ACHN (cell line): ENCODE measurements around the gene CALML3.

Experiments
- DNase-seq: peaks from one replicate; pipeline ENCODE4 v3.0.0-alpha.2; 2015
- in situ Hi-C: cut with HindIII; loops from 2 replicates; pipeline ENCODE4 v1.10.0; 2017; ENCODE audit warnings: low sequenced_read_pairs, low pct_ligation_motif_present, low pct_unique_long_range_greater_than_20kb

Gene CALML3

GRCh38 chr10:5490032-5490431 is 34.7 kb upstream of the CALML3 start:
- no peak for DNase-seq
- in situ Hi-C loops, result no loop called here

- in situ Hi-C loops, result no loop called here
These were observed 33.9 kb upstream of the CALML3 start for GRCh38 chr10:5490698-5491464.

GRCh38 chr10:5491477-5491876 is 33.3 kb upstream of the CALML3 start:
- in situ Hi-C loops, result no loop called here
- no peak for DNase-seq

More at GRCh38 chr10:5490698-5491464, 33.9 kb upstream of the CALML3 start:
- DNase-seq, result no peak

GRCh38 chr10:5492322-5492855 is 32.4 kb upstream of the CALML3 start:
- in situ Hi-C loops, result no loop called here
- no peak for DNase-seq

- no peak for DNase-seq
- in situ Hi-C loops, result no loop called here
These were observed 31.7 kb upstream of the CALML3 start for GRCh38 chr10:5492929-5493576.

- in situ Hi-C loops, result no loop called here
These were observed 31.1 kb upstream of the CALML3 start for GRCh38 chr10:5493691-5494090.

GRCh38 chr10:5494611-5495010 is 30.1 kb upstream of the CALML3 start:
- in situ Hi-C loops, result no loop called here
- DNase-seq, result no peak

More at GRCh38 chr10:5493691-5494090, 31.1 kb upstream of the CALML3 start:
- DNase-seq, result no peak

- in situ Hi-C loops, result no loop called here
- no peak for DNase-seq
These were observed 28.2 kb upstream of the CALML3 start for GRCh38 chr10:5496261-5497250.

- in situ Hi-C loops, result no loop called here
- DNase-seq, result no peak
These were observed 27.5 kb upstream of the CALML3 start for GRCh38 chr10:5497289-5497688.

GRCh38 chr10:5497948-5498730 is 26.6 kb upstream of the CALML3 start:
- no peak for DNase-seq
- in situ Hi-C loops, result no loop called here

- DNase-seq, result no peak
- in situ Hi-C loops, result no loop called here
These were observed 25.8 kb upstream of the CALML3 start for GRCh38 chr10:5498791-5499492.

GRCh38 chr10:5499493-5500140 is 25.1 kb upstream of the CALML3 start, which contains the start of gene CALML5:
Gene CALML5, minus strand, starts transcription at chr10:5499570. Its CDS starts 132 bp downstream, at chr10:5499438.
- no peak for DNase-seq
- in situ Hi-C loops, result no loop called here

GRCh38 chr10:5500162-5500670 is 24.5 kb upstream of the CALML3 start:
- in situ Hi-C loops, result no loop called here
- DNase-seq, result no peak

- DNase-seq, result no peak
- in situ Hi-C loops, result no loop called here
These were observed 23.9 kb upstream of the CALML3 start for GRCh38 chr10:5500910-5501309.

GRCh38 chr10:5502061-5502521 is 22.7 kb upstream of the CALML3 start:
- no peak for DNase-seq
- in situ Hi-C loops, result no loop called here

- in situ Hi-C loops, result no loop called here
- DNase-seq, result no peak
These were observed 21.9 kb upstream of the CALML3 start for GRCh38 chr10:5502571-5503476.
